ENCODE data around the gene SH3BP5L.
"Not testable (repeated sequence)": the region's sequence is repeated elsewhere in the genome, so short reads cannot be mapped to it uniquely, and the experiment has no call there.

The SH3BP5L gene

GRCh38 chr1:248804771-248805681, 20.7 kb downstream of the SH3BP5L start:
- DNase-seq (ENCODE audit: low read depth in 2 of 2), result no peak
- no peak for TF ChIP-seq CTCF (IDR thresholded peaks at IDR 0.05; ENCODE audit: low read depth, low read length)
- no peak overlapping the region for H3K4me3 ChIP-seq (replicated peaks in 1 of 2; ENCODE audit: low read depth in 2 of 2, low read length in 2 of 2)

GRCh38 chr1:248803501-248803900, 22.2 kb downstream of the SH3BP5L start:
- not testable (repeated sequence) for H3K4me3 ChIP-seq (replicated peaks in 1 of 2; ENCODE audit: low read depth in 2 of 2, low read length in 2 of 2); DNase-seq (ENCODE audit: low read depth in 2 of 2)

DNA sequence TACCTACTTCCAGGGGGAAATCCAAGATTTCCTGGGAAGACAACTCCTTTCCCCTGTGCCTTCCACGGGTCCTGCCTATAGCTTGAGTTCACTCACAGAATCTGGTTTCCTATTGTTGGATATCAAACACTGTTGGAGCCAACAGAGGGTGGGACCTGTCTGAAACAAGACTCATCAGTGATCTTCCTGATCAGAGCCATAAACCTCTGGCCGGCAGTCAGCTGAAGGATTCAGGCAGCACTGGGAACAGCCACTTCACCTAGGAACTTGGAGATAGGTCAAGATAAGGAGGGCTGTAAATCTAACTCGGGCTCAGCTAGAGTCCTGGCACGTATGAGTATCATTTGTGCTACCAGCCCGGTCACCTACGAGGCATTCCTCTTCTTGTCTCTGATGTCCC, 23.3 kb downstream of the SH3BP5L start:
- no peak for TF ChIP-seq CTCF (IDR thresholded peaks at IDR 0.05; ENCODE audit: low read depth, low read length)
- DNase-seq (ENCODE audit: low read depth in 2 of 2), result no peak
- H3K4me3 ChIP-seq (replicated peaks in 1 of 2; ENCODE audit: low read depth in 2 of 2, low read length in 2 of 2), result no peak overlapping the region

DNA sequence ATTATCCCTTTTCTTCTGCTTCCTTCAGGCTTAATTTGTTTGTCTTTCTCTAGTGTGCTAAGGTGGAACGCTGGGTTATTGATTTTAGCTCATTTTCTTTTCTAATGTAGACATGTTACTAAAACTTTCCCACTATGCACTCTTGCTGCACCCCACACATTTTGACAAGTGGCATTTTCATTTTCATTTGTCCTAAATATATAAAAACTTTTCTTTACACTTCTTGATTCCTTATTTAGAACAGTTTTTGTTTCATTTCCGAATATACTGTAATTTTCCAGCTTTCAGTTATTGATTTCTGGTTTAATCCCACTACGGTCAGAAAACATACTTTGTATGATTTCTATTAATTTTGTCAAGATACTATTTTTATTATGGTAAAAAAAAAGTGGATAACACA, 25.3 kb downstream of the SH3BP5L start:
- H3K4me3 ChIP-seq (replicated peaks in 1 of 2; ENCODE audit: low read depth in 2 of 2, low read length in 2 of 2), result no peak overlapping the region
- TF ChIP-seq CTCF (IDR thresholded peaks at IDR 0.05; ENCODE audit: low read depth, low read length), result no peak
- DNase-seq (ENCODE audit: low read depth in 2 of 2), result no peak

GRCh38 chr1:248798791-248799190, 26.9 kb downstream of the SH3BP5L start:
- no peak for DNase-seq (ENCODE audit: low read depth in 2 of 2)
- H3K4me3 ChIP-seq (replicated peaks in 1 of 2; ENCODE audit: low read depth in 2 of 2, low read length in 2 of 2), result no peak overlapping the region
- TF ChIP-seq CTCF (IDR thresholded peaks at IDR 0.05; ENCODE audit: low read depth, low read length), result no peak

DNA sequence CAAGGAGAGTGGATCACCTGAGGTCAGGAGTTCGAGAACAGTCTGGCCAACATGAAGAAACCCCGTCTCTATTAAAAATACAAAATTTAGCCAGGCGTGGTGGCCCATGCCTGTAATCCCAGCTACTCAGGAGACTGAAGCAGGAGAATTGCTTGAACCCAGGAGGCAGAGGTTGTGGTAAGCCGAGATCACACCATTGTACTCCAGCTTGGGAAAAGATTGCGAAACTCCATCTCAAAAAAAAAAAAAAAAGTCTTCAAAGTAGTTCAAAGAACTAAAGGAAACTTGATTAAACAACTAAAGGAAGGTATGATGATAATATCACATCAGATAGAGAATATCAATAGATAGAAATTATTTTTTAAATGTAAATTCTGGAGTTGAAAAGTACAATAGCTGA, 31.1 kb downstream of the SH3BP5L start:
- DNase-seq (ENCODE audit: low read depth in 2 of 2); H3K4me3 ChIP-seq (replicated peaks in 1 of 2; ENCODE audit: low read depth in 2 of 2, low read length in 2 of 2): not testable (repeated sequence)

DNA sequence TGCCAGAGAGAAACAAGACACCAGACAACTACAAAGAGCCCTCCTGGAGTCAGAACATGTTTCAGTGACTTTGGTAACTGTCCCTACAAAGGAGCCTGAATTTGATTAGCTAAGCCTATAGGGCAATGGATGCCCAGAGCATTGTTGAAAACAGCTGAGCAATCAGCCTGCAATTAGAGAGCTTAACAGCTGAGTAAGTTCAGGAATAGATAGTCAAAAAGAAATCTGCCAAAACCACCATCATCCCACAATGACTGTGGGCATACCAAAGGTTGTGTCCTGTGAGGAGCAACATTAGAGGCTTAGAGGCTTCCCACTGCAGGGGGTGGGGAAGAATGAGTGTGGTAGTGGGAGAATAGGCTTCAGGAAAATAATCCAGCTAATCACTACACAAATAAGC, 32.1 kb downstream of the SH3BP5L start:
- no peak for TF ChIP-seq CTCF (IDR thresholded peaks at IDR 0.05; ENCODE audit: low read depth, low read length)
- no peak overlapping the region for H3K4me3 ChIP-seq (replicated peaks in 1 of 2; ENCODE audit: low read depth in 2 of 2, low read length in 2 of 2)
- DNase-seq (ENCODE audit: low read depth in 2 of 2), result no peak

- TF ChIP-seq CTCF (IDR thresholded peaks at IDR 0.05; ENCODE audit: low read depth, low read length), result no peak
- no peak overlapping the region for H3K4me3 ChIP-seq (replicated peaks in 1 of 2; ENCODE audit: low read depth in 2 of 2, low read length in 2 of 2)
- no peak for DNase-seq (ENCODE audit: low read depth in 2 of 2)
Observed at GRCh38 chr1:248792342-248792741, 33.4 kb downstream of the SH3BP5L start.

All from cardiac fibroblast (primary cell).